Activated T-helper 17 cell treated with anti-CD3 and anti-CD28 coated beads, Interleukin-2, amount 50 U/mL, for 72 hours (primary cell): Measurements from ENCODE around the gene GALNT2. TPM values are rescaled to one million over a fixed set of nuclear protein-coding genes. Genes with fewer than 3 reads are reported as not detected.
A peak's percentile ranks its signal among the peaks of the same experiment; 100 is the strongest.

ENCODE experiments used
- ATAC-seq: fragments of 150-1000 bp; cut with Tn5 transposase; replicated peaks from 2 replicates; pipeline ENCODE4 v1.10.0; 2021; ENCODE audit warnings: mild to moderate bottlenecking, moderate library complexity
- H3K27ac Mint-ChIP-seq: one replicate; pipeline ENCODE4 v1.8.0; 2022; ENCODE audit warnings: mixed read lengths
- H3K27me3 Mint-ChIP-seq: one replicate; pipeline ENCODE4 v1.8.0; 2022; ENCODE audit warnings: mixed read lengths
- H3K36me3 Mint-ChIP-seq: one replicate; pipeline ENCODE4 v1.8.0; 2022; ENCODE audit warnings: low read depth, mild to moderate bottlenecking, mixed read lengths
- H3K4me1 Mint-ChIP-seq: one replicate; pipeline ENCODE4 v1.8.0; 2022; ENCODE audit warnings: mixed read lengths
- H3K4me3 Mint-ChIP-seq: one replicate; pipeline ENCODE4 v1.8.0; 2022; ENCODE audit warnings: mild to moderate bottlenecking, mixed read lengths
- H3K9me3 Mint-ChIP-seq: one replicate; pipeline ENCODE4 v1.8.0; 2022; ENCODE audit warnings: mixed read lengths
- total RNA-seq, 2 donors: library from RNA; stranded (reverse); gene quantifications; one replicate each; pipeline ENCODE4 v1.2.3, GENCODE V29; 2022

GALNT2 gene
- total RNA-seq, 2 donors from 2014 or later = 49.7 to 53.6 TPM

DNA sequence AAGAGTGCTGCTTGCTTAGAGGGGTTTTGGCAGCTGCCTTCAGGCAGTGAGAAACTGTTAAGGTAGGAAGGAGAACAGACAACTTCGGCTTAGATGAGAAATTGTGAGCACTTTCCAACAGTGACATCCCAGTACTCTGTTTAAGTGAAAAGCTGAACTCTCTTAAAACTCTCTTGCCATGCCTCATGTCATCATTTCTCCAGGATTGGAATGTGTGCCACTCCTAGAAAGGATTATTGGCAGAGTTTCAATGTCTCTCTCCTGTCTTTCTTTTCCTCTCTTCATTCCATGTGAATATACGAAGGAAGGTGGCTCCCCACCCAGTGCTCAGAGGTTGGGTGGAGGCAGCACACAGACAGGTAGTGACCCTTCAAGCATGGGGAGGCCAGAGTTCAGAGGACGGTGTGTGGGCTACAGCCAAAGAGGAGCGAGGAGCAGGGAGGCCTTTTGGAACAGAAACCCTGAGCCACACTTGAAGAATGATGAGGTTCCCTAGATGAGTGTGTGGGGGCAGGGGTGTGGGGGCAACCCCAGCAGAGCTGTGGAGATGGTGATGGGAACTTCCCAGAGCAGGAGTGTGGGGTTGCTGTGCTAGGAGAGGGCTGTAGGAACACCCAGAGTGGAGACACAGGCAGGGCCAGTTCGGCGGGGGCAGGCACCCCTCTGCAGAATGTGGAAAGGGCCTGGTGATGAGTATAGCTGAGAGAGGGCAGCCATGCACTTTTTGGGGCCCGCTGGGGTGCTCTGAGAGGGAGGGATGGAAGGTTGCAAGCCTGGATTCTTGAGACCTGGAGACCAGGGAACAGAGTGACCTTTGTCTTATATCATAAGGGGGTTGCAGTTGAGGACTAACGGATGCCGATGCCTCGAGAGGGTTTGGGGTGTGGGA, 58.8 kb downstream of the GALNT2 start:
- Mint-ChIP-seq H3K4me1 (peaks cover 41% of the 10 kb centered on the region), H3K27ac (peak overlapping the region; percentile 52), H3K9me3 (no peaks in the 10 kb centered on the region), H3K36me3 (peaks cover 17% of the 10 kb centered on the region), H3K4me3 (peak overlapping the region; percentile 58), H3K27me3 (no peaks in the 10 kb centered on the region)
- peak; percentile 54 for ATAC-seq

DNA sequence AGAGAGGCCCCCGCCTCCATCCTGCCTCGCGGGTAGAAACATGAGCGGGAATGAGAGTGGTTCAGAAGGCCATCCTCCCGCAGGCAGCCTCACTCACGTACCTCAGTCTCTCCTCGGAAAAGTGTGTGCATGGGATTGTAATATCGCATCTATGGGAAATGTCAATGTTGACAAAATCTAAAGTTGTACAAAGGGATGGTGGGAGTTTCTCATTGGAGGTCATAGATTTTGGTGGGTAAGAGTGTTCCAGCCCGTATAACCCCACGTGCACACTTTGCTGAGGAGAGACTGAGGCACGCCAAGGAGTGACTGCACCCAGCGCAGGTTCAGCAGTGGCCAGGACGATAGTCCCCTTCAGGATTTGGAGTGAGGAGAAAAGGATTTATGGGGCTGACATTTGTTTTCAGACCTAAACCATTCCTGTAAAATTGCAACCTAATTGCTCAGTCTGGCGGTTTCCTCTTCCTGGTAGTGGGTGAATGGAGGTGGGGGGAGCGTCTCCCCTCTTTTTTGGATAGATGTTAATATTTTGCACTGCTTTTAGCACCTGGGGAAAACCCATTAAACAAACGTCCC, 59.6 kb downstream of the GALNT2 start:
- Mint-ChIP-seq H3K4me1 (peaks cover 35% of the 10 kb centered on the region), H3K27ac (peak overlapping the region; percentile 68), H3K36me3 (peaks cover 9% of the 10 kb centered on the region), H3K4me3 (peak overlapping the region; percentile 58), H3K9me3 (no peaks in the 10 kb centered on the region), H3K27me3 (no peaks in the 10 kb centered on the region)
- ATAC-seq = no peak

DNA sequence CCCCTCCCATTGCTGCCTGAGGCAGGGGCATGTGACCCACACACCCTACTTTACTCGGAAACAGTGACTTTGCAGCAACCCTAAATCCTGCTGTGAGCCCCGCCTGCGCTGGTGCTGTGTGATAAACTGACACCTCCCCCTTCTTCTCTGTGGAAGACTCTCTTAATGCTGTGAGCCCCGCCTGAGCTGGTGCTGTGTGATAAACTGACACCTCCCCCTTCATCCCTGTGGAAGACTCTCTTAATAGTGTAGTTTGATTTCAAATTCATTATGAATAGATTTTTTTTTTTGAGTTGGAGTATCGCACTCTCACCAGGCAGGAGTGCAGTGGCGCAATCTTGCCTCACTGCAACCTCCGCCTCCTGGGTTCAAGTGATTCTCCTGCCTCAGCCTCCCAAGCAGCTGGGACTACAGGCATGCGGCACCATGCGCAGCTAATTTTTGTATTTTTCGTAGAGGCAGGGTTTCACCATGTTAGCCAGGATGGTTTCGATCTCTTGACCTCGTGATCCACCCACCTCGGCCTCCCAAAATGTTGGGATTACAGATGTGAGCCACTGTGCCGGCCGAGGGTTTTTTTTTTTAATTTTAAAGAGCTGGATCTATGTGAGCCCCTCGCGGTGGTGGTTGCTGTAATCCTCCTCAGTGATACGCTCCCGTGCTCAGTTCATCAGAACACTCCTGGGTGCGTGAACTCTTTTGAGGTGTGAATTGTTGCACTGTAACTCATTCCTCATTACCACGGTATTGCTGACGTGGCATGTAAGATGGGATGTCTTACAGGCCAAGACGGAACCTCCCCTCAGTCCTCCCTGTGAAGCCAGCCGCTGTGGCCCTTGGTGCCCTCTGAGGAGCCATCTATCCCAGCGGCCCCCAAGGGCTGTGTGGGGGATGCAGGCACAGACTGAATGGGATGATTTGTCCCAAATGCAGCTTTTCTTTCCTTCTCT, 60.3 kb downstream of the GALNT2 start:
- Mint-ChIP-seq H3K4me1 (peaks cover 35% of the 10 kb centered on the region), H3K9me3 (no peaks in the 10 kb centered on the region), H3K27ac (peak overlapping the region; percentile 68), H3K36me3 (peaks cover 9% of the 10 kb centered on the region), H3K4me3 (peak overlapping the region; percentile 58), H3K27me3 (no peaks in the 10 kb centered on the region)
- peak; percentile 64 for ATAC-seq

DNA sequence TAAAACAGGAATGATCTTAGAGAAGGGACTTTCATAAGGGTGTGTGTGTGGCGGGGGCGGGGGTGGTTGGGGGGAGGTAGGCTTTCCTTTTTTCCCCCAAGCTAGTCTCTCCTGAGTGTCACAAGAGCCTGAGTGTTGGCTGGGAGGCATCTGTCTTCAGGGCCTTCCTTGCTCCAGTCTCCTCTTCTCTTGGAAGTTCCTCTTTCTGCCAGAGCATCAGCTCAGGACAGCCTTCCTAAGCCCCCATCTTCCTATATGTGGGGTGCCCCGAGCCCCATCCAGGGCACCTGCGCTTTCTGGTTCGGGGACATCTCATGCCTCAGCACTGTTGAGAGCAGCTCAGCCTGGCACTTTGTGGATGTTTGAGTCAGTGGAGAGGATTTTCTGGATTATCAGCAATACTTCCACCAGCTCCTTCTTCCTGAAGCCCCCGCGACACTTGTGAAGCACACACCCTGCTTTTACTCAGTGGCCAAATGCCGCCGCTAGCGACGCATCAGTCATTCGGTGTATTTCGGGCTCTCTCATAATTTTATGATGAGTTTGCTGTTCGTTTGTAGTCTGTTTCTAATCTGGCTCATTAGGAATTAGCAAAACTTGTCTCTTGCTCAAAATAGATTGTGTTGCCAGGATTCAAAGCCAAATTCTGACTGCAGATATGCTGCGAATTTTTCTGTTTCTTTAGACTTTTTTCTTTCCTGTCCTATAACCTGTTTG, 61.7 kb downstream of the GALNT2 start:
- H3K36me3 Mint-ChIP-seq = peaks cover 9% of the 10 kb centered on the region
- H3K4me3 Mint-ChIP-seq = no peak overlapping the region
- no peaks in the 10 kb centered on the region for H3K9me3 Mint-ChIP-seq
- no peaks in the 10 kb centered on the region for H3K27me3 Mint-ChIP-seq
- no peak overlapping the region for H3K27ac Mint-ChIP-seq
- no peak for ATAC-seq
- peaks cover 36% of the 10 kb centered on the region for H3K4me1 Mint-ChIP-seq

DNA sequence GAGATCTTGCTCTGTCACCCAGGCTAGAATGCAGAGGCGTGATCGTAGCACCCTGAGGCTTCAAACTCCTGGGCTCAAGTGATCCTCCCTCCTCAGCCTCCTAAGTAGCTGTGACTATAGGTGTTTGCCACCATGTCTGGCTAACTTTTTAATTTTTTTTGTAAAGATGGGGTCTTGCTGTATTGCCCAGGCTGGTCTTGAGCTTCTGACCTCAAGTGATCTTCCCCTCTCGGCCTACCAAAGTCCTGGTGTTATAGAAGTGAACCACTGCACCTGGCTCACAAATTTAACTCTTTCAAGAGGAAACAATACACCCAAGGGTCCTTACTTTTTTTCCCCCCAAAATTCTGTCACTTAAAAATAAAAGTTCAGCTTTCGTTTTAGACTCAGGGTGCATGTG, 62.3 kb downstream of the GALNT2 start:
- Mint-ChIP-seq H3K27me3 (no peaks in the 10 kb centered on the region), H3K9me3 (no peaks in the 10 kb centered on the region), H3K36me3 (peaks cover 9% of the 10 kb centered on the region), H3K4me3 (no peak overlapping the region), H3K27ac (no peak overlapping the region), H3K4me1 (peaks cover 31% of the 10 kb centered on the region)
- no peak for ATAC-seq

GRCh38 chr1:230130172-230130944, 63.3 kb downstream of the GALNT2 start:
- H3K27me3 Mint-ChIP-seq = no peaks in the 10 kb centered on the region
- H3K4me1 Mint-ChIP-seq = peaks cover 26% of the 10 kb centered on the region
- H3K9me3 Mint-ChIP-seq = no peaks in the 10 kb centered on the region
- H3K4me3 Mint-ChIP-seq = no peak overlapping the region
- H3K27ac Mint-ChIP-seq = no peak overlapping the region
- no peak for ATAC-seq
- peaks cover 9% of the 10 kb centered on the region for H3K36me3 Mint-ChIP-seq

DNA sequence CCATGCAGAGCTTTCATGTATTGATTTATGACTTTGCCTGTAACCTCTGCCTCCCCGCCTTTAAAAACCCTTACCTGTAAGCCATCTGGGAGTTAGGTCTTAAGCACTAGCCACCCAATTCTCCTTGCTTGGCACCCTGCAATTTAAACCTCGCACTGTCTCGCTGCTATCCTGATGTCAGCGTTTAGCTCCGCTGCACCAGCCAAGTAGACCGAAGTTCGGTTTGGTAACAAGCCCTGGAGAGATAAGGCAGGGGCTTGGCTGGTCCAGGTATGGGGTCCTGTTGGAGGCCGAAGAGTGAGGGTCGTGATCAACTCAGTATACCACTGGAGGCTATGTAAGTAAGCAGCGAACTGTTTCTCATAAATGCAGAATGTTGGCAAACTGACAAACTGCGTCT, 64.4 kb downstream of the GALNT2 start:
- peaks cover 9% of the 10 kb centered on the region for H3K36me3 Mint-ChIP-seq
- H3K27me3 Mint-ChIP-seq = no peaks in the 10 kb centered on the region
- H3K4me3 Mint-ChIP-seq = no peak overlapping the region
- no peaks in the 10 kb centered on the region for H3K9me3 Mint-ChIP-seq
- H3K27ac Mint-ChIP-seq = no peak overlapping the region
- H3K4me1 Mint-ChIP-seq = peaks cover 15% of the 10 kb centered on the region
- ATAC-seq = no peak

DNA sequence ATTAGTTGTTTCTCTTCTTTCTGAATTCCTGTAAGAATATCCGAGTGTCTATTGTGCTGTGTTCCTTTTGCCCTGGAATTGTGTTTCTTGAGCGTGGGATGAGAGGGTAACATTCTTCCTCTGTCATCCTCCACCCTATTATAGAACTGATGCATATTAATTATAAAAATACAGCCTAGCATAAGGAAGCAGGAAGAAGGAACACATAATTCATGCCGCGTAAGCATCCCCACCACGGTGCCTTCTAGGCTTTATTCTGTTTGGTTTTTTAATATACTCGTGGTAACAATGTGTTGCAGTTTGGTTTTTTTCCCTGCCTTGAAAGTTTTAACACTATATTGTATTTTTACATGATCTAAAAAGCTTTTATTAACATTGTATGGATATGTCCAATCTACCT, 65.7 kb downstream of the GALNT2 start:
- Mint-ChIP-seq H3K27ac (no peak overlapping the region), H3K4me3 (no peak overlapping the region)

DNA sequence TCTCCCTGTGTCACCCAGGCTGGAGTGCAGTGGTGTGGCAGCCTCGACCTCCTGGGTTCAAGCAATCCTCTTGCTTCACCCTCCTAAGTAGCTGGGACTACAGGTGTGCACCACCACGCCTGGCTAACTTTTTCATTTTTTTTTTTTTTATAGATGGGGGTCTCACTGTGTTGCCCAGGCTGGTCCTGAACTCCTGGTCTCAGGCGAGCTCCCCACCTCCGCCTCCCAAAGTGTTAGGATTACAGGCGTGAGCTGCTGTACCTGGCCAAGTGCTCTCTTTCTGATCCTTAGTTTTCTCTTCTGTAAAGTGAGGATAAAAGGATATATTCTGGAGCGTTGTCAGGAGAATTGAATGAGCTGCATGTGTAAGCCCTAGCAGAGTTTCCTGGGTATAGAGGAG, 68.7 kb downstream of the GALNT2 start:
- H3K9me3 Mint-ChIP-seq = no peaks in the 10 kb centered on the region

More for the DNA sequence above, 65.7 kb downstream of the GALNT2 start:
- Mint-ChIP-seq H3K4me1 (peaks cover 6% of the 10 kb centered on the region), H3K9me3 (no peaks in the 10 kb centered on the region), H3K27me3 (no peaks in the 10 kb centered on the region), H3K36me3 (peaks cover 9% of the 10 kb centered on the region)
- ATAC-seq = no peak

GRCh38 chr1:230136453-230137336, 69.7 kb downstream of the GALNT2 start:
- Mint-ChIP-seq H3K9me3 (no peaks in the 10 kb centered on the region), H3K4me3 (no peak overlapping the region), H3K4me1 (peaks cover 17% of the 10 kb centered on the region), H3K27me3 (no peaks in the 10 kb centered on the region), H3K27ac (no peak overlapping the region), H3K36me3 (no peaks in the 10 kb centered on the region)
- no peak for ATAC-seq

More for the DNA sequence above, 68.7 kb downstream of the GALNT2 start:
- H3K4me3 Mint-ChIP-seq = no peak overlapping the region
- H3K4me1 Mint-ChIP-seq = peaks cover 10% of the 10 kb centered on the region
- no peak for ATAC-seq
- H3K36me3 Mint-ChIP-seq = no peaks in the 10 kb centered on the region
- no peaks in the 10 kb centered on the region for H3K27me3 Mint-ChIP-seq
- H3K27ac Mint-ChIP-seq = no peak overlapping the region

DNA sequence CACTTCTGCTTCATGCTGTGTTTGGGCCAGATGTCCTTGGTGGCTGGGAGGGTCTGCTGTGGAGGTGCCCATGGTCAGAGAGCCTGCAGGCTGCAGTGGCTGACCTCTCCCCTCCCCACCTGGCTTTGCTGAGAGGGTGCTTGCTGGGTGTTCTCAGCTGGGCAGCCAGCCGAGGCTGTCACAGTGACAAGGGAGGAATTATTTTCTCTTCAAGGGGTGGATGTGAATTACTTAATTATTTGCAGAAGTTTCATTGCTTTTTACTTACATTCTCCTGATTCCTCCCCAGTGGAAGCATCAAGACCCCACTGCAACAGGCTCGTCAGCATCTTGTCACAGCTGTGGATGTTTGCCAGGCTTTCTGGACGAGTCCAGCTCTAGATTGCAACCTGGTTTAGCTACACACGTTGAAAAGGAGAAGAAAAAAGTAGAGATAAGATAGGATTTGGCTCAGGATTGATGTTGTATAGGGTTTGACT, 70.3 kb downstream of the GALNT2 start:
- H3K27me3 Mint-ChIP-seq = no peaks in the 10 kb centered on the region
- ATAC-seq = no peak
- peaks cover 14% of the 10 kb centered on the region for H3K4me1 Mint-ChIP-seq
- H3K36me3 Mint-ChIP-seq = no peaks in the 10 kb centered on the region
- H3K9me3 Mint-ChIP-seq = no peaks in the 10 kb centered on the region
- no peak overlapping the region for H3K27ac Mint-ChIP-seq
- no peak overlapping the region for H3K4me3 Mint-ChIP-seq

GRCh38 chr1:230138561-230139239, 71.7 kb downstream of the GALNT2 start:
- Mint-ChIP-seq H3K27me3 (no peaks in the 10 kb centered on the region), H3K27ac (no peak overlapping the region), H3K36me3 (no peaks in the 10 kb centered on the region), H3K9me3 (no peaks in the 10 kb centered on the region), H3K4me1 (peaks cover 11% of the 10 kb centered on the region), H3K4me3 (no peak overlapping the region)
- ATAC-seq = no peak
